Fibroblast of villous mesenchyme (primary cell): ENCODE data around the gene ZDHHC1. TPM values are rescaled to one million over a fixed set of nuclear protein-coding genes. Genes with fewer than 3 reads are reported as not detected.
A peak's percentile ranks its signal among the peaks of the same experiment; 100 is the strongest.

ENCODE experiments used
- DNase-seq: peaks from one replicate; pipeline ENCODE4 v3.0.0-alpha.2; 2010; ENCODE audit warnings: low read depth
- H3K4me3 ChIP-seq: 2 replicates; pipeline ENCODE4 v1.5.1; 2011; ENCODE audit warnings: low read depth, mild to moderate bottlenecking, low read length
- total RNA-seq: library from RNA; depleted of rRNA; stranded (reverse); fragments of >200 nt; gene quantifications from 2 replicates; pipeline ENCODE4 v1.2.3, GENCODE V29; 2012
- TF ChIP-seq, protein P1 (sequence below): IDR thresholded peaks from 2 replicates; pipeline ENCODE4 v1.5.1; 2012; ENCODE audit warnings: low read depth, mild to moderate bottlenecking, low read length; ENCODE audit not compliant: insufficient read depth

ZDHHC1 gene
- total RNA-seq, 1 donor = 5.2 TPM

DNA sequence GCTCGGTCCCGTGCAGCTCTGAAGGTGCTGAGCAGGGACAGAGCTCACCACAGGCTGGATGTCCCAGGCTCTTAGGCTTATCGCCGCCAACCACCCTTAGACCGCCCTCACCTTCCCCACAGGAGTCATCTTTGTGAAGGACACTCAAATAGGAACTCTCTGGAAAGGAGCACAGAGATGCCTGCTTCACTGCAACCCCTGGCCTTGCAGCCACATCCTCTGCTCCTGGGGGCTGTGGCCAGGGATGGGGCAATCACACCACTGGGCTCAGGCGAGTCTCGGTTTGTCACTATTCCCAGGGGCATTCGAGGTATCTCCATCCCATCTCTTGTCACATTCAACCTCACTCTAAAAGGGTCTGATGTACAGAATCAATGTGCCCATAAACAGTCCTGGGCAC lies 10.9 kb downstream of the ZDHHC1 start:
- TF ChIP-seq, protein P1, sequence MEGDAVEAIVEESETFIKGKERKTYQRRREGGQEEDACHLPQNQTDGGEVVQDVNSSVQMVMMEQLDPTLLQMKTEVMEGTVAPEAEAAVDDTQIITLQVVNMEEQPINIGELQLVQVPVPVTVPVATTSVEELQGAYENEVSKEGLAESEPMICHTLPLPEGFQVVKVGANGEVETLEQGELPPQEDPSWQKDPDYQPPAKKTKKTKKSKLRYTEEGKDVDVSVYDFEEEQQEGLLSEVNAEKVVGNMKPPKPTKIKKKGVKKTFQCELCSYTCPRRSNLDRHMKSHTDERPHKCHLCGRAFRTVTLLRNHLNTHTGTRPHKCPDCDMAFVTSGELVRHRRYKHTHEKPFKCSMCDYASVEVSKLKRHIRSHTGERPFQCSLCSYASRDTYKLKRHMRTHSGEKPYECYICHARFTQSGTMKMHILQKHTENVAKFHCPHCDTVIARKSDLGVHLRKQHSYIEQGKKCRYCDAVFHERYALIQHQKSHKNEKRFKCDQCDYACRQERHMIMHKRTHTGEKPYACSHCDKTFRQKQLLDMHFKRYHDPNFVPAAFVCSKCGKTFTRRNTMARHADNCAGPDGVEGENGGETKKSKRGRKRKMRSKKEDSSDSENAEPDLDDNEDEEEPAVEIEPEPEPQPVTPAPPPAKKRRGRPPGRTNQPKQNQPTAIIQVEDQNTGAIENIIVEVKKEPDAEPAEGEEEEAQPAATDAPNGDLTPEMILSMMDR = no peak
- DNase-seq = no peak
- H3K4me3 ChIP-seq = no peak overlapping the region

DNA sequence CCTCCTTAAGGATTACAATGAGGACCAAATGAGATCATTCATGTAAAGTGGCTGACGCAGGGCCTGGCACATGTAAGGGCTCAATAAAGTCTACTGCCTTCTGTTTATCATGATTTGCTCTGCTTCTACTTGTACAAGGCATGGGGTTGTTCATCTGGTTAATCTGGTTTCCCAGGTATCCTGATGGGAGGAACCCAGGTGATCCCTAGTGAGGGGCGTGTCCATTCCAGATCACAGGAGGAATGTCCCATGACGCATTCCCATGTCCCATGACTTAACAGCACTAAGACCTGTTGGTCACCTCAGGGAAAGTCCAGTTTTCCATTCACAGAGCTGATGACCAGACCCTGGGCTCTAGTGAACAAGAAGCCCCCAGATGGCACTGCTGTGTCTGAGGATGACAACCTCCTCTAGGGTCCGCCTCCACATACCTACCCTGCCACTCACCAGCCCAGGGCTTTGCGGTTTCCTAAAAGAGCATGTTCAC lies 11.5 kb downstream of the ZDHHC1 start:
- H3K4me3 ChIP-seq = no peak overlapping the region
- TF ChIP-seq, protein P1 = no peak
- no peak for DNase-seq

DNA sequence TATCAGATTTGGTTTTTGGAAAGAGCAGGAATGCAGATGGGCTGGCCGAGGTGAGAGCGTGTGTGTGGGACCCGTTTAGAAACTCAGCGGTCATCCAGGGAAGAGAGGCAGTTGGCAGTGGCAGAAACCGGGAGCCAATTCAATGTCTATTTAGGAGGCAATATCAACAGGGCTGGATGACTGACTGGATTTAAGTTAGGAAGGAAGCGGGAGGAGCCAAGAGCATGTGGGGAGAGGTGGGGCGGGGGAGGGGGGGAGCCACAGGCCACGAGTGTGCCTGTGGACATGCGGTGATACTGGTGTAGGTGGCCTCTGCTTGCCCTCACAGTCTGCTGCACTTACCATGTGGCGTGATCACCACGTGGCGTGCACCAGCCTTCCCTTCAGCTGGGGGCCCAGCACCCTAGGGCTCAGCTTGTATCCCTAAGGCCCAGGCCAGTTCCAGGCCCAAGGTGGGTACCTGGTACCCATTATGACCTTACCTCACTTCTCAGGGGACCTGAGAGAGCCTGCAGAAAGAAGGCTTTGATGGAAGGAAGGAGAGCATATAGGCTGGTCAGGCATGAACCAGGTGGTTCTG lies 12.2 kb downstream of the ZDHHC1 start:
- TF ChIP-seq, protein P1 = no peak
- no peak for DNase-seq
- H3K4me3 ChIP-seq = no peak overlapping the region

DNA sequence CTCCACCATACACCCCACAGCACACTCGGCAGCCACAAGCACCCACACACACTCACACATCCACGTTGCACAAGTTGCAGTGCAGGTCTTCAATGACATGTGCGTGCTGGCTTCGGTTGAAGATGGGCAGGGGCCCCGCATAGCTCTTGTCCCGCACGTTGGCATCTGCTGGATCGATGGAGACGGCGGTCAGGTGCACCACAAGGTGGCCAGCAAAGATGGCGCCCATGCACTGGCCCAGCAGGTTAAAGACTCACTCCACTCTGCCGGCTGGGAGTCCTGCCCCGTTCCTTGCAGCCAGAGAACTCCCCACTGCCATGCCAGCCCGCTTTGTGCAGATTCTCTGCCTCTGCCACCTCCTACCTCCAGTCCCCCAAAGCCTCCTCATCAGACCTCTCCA lies 15.4 kb downstream of the ZDHHC1 start:
- TF ChIP-seq, protein P1 = no peak
- no peak for DNase-seq

DNA sequence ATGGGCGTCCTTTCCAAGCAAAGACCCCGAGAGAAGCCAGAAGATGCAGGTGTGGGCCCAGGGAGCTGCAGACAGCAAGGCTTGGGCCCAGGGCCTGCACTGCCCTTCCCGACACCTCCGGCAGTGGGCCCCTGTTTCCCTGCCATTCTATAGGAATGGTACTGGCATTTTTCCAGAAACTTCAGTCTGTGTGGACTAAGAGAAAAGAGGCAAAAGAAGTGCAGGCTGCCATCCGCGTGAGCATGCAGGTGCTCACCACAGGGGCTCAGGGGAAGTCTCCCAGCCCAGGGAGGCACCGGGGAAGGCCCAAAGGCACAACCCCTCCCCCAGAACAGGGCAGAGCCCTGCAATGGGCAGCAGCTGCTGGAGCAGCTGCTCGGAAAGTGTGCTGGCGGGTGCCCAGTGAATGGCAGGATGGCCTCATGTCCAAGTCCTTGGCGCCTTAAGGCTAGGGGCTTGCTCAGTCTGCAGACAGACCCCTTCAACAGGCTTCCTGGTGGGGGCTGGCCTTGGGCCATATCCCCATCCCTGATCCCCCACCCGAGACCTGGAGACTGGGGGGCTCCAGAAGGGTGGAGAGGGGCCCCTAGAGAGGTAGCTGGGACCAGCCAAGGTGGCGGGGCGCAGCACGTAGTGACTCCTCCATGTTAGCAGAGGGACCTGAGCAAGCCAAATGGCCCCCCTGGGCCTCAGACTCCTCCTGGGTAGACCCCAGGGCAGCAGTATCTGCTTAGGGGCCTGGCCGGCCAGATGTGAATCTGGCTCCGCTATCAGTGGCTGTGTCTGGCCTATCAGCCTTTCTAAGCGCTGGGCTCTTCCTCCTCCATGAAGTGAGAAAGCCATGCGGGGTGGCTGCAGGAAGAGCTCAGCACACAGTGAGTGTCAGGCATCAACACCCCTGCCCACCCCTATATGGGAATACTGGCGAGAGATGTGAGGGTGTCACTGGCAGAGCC lies 16.2 kb downstream of the ZDHHC1 start:
- TF ChIP-seq, protein P1 = no peak
- DNase-seq = no peak
- no peak overlapping the region for H3K4me3 ChIP-seq

More for the DNA sequence above, 15.4 kb downstream of the ZDHHC1 start:
- no peak overlapping the region for H3K4me3 ChIP-seq

DNA sequence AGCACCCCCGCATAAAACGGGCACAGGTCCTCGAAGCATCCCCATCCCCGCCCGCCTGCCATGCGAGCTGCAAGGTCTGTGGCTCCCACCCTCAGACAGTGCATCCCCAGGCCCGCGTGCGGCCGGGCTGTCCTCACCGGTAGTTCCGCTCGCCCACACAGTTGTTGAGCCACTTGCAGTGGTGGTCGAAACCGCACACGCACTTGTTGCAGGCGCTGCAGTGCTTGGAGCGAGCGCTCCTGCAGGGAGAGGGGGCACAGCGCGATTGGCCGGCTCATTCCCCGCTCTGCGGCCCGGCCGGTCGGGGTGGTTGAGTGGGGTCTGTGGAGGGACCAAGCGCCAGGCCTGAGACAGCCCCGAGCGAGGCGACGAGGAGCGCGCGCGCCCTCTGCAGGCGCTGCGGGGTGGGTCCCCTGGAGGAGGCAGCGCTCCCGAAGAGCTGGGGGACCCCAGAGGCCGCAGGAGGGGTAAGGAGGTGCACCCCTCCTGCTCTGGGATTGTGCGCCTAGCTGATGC lies 17.0 kb downstream of the ZDHHC1 start:
- DNase-seq = peak; percentile 26
- TF ChIP-seq, protein P1 = peak; percentile 73

More for the DNA sequence above, 17.0 kb downstream of the ZDHHC1 start:
- no peak overlapping the region for H3K4me3 ChIP-seq
